K562 treated with DMSO at 1 percent for 4 hours (cell line): ENCODE data around the gene CXCL12. TPM values are rescaled to one million over a fixed set of nuclear protein-coding genes. Genes with fewer than 3 reads are reported as not detected.

Experiments
- total RNA-seq: library from RNA; unstranded; fragments of 300-600 nt; gene quantifications from 2 replicates; pipeline ENCODE4 v1.2.3, GENCODE V29; 2022; ENCODE audit not compliant: insufficient read depth

Gene CXCL12
- not detected in 2 replicates for total RNA-seq

GRCh38 chr10:44385026-44385695 is at the start of gene CXCL12:
Gene CXCL12, minus strand, starts transcription at chr10:44385097. Its CDS starts 92 bp downstream, at chr10:44385005.

